H1 (cell line): Measurements from ENCODE around the gene SMIM7.
"Not testable (repeated sequence)": the region's sequence is repeated elsewhere in the genome, so short reads cannot be mapped to it uniquely, and the experiment has no call there.

Experiments used
- CHD2 ChIP-seq: IDR thresholded peaks from 2 replicates; pipeline ENCODE4 v1.6.1; 2012; ENCODE audit warnings: low read length, improper control_type of control experiment
- RAD21 ChIP-seq, 2 experiments: IDR thresholded peaks in 1 of 2; conservative IDR thresholded peaks in 1 of 2; 2 replicates each; pipeline ENCODE4 v1.6.1; 2011; ENCODE audit warnings: low read depth in 2 of 2, low read length in 2 of 2, improper control_type of control experiment in 1 of 2, inconsistent platforms in 1 of 2, mild to moderate bottlenecking in 1 of 2, moderate library complexity in 1 of 2

DNA sequence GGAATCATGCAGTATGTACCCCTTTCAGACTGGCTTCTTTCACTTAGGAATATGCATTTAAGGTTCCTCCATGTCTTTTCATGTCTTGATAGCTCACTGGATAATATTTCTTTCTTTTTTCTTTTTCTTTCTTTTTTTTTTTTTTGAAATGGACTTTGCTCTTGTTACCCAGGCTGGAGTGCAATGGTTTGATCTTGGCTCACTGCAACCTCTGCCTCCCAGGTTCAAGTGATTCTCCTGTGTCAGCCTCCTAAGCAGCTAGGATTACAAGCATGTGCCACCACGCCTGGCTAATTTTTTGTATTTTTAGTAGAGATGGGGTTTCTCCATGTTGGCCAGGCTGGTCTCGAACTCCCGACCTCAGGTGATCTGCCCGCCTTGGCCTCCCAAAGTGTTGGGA, 8.8 kb upstream of the SMIM7 start:
- TF ChIP-seq CHD2; RAD21 (IDR thresholded peaks at IDR 0.05 in 1 of 2, conservative IDR thresholded peaks at IDR 0.05 in 1 of 2; ENCODE audit: low read depth in 2 of 2, low read length in 2 of 2): not testable (repeated sequence)
